Activated CD4-positive, CD25-positive, alpha-beta regulatory T cell treated with anti-CD3 and anti-CD28 coated beads, Interleukin-2, amount 50 U/mL, for 72 hours (primary cell): Measurements from ENCODE around the gene LPO.
A peak's percentile ranks its signal among the peaks of the same experiment; 100 is the strongest.

Source experiments
- DNase-seq: peaks from one replicate; pipeline ENCODE4 v3.0.0; 2021

LPO gene

DNA sequence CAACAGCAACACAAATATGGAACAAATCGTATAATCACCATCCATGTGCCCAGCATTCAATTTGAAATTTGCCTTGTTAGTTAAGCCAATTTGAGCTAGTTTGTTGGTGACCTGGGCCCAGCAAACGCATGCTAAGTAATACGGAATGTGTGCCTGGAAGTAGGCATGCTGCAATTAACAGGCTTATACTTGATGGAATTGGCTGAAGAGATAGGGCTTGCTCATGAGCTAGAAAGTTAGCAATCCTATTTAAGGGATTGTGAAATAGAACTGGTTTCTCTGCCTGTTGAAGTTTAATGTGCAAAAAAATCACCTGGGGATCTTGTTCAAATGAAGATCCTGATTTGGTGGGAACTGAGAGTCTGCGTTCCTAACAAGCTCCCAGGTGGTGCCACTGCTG is 8.5 kb upstream of the LPO start:
- DNase-seq, result no peak

GRCh38 chr17:58231641-58232040 is 6.7 kb upstream of the LPO start:
- no peak for DNase-seq

DNA sequence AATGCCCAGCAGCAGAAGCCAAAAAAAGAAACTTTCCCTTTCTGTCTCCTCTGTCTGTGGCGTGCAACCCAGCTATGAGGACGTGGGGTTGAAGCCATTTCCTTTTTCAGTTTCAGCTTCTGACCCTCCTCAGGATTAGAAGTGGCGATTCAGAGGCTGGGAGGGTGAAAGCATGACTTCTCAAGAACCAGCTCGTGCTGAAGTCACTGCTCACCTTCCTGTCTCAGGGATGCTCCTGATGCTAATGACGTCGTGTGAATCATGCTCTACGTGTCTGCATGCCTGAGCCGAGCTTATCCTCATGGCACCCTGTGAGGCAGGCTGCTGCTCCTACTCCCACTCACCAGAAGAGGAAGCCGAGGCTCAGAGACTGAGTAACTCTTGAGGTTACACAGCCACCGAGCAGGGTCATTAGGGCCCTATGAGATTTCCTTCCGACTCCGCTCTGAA is 5.7 kb upstream of the LPO start:
- DNase-seq, result no peak

DNA sequence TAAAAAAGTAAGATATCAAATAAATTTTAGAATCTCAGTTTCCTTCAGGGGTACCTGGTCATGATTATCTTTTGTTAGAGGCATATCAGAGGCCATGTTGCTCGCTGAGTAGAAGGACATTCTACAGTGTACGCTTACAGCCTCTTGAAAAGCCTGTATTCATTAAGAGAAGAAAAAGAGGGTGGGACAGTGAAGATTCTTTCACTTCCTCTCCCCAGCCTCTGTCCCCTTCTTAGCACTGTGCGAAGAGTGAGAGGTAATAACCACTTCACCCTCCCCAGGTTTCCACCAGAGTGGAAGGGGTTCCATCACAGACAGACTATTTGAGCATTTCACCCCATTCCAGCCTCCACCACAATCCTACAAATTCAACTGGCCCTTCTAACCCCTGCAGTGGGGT is 4.8 kb upstream of the LPO start:
- no peak for DNase-seq

- DNase-seq, result no peak
Measured at GRCh38 chr17:58234512-58234911, 3.9 kb upstream of the LPO start.

DNA sequence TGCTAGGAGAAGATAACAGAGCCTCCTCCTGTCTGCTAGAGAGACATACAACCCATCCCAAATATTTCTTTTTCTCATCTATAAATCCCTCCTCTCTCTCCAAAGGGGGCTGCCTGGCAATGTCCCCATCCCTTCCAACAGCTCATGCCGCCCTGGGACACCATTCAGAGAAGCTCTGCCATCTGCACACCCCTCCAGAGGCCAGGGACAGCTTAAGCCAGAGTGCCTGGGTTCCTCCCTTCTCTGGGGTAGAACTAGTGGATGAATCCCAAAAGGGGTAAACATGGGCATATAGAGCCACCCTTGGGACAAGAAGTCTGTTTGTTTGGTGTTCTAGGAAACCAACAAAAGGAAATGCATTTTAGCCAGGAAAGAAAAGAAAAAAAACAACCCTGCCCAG is 2.6 kb upstream of the LPO start:
- DNase-seq, result no peak

- DNase-seq, result no peak
Measured at GRCh38 chr17:58236394-58236793, 2.0 kb upstream of the LPO start.

GRCh38 chr17:58239987-58240386 is 1.6 kb downstream of the LPO start:
- no peak for DNase-seq

GRCh38 chr17:58242171-58242784 is 3.9 kb downstream of the LPO start:
- no peak for DNase-seq

- no peak for DNase-seq
Measured at GRCh38 chr17:58244963-58245362, 6.6 kb downstream of the LPO start.

DNA sequence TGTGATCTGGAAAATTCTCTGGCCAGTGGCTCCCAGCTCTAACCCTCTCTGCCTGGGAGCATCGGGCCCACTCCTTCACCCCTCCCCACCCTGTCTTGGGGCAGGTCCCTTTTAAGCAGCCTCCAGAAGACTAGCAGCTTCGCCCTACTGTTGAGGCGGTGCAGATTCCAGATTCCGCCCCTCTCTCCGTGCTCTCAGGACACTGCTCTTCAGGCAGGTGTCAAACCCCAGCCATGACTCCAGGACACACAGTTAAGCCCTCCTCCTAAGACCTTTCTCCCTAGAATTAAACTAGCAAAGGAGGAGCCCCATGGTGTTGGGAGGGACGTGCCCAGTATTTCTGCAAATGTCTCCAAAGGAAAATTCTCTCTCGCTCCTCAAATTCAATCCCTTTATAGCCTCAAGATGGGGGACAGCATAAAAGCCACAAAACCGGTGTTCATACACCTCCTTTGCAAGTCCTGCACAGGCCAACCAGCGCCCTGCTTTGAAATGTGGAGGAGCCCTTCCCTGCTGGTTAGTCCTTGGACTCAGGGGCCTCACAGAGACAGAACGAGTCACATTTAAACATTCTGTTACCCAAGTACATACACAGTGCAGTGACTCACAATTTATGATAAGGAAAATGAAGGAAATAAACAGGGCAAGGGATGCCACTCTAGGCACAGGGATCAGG is 7.2 kb downstream of the LPO start:
- DNase-seq, result no peak

- DNase-seq, result no peak
Measured at GRCh38 chr17:58246104-58246740, 7.8 kb downstream of the LPO start.

- no peak for DNase-seq
Measured at GRCh38 chr17:58246781-58247180, 8.4 kb downstream of the LPO start.

- DNase-seq, result no peak
Measured at GRCh38 chr17:58247511-58248363, 9.4 kb downstream of the LPO start.

GRCh38 chr17:58248955-58249269 is 10.5 kb downstream of the LPO start:
- no peak for DNase-seq

DNA sequence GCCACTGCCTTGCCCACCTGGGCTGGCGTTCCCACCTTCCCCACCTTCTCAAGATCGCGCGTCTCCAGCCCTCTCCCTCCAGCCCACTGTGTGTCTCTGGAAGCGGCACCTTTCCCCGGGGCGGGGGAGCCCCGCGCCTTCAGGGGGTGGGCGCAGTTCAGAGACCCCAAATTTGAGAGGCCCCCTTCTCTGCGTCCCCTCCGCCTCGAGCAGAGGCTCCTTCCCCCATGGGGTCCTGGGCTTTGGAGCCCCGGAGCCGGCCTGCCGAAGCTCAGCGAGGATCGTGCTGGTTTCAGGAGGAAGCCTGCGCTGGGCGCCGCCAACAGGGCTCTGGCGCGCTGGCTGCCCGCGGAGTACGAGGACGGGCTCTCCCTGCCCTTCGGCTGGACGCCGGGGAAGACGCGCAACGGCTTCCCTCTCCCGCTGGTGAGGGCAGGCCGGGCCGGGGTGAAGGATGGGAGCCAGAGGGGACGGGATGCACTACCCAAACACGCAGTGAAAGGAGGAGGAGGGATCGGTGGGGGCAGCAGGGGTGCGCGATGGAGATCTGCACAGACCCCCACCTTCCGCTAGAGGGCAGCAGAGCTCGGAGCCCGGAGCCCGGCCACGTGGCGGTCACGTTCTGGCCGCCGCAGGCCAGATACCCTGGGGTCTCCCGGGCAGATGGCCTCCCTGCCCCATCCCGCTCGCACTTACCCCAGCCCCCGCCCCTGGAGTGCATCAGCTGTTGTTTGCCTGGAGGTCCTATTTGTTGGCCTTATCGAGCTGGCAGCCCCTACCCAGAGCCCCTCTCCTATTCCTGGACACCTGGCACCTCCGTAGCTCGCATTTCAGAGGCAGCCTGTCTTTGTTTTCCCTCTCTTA is 11.1 kb downstream of the LPO start:
- peak; percentile 83 for DNase-seq

DNA sequence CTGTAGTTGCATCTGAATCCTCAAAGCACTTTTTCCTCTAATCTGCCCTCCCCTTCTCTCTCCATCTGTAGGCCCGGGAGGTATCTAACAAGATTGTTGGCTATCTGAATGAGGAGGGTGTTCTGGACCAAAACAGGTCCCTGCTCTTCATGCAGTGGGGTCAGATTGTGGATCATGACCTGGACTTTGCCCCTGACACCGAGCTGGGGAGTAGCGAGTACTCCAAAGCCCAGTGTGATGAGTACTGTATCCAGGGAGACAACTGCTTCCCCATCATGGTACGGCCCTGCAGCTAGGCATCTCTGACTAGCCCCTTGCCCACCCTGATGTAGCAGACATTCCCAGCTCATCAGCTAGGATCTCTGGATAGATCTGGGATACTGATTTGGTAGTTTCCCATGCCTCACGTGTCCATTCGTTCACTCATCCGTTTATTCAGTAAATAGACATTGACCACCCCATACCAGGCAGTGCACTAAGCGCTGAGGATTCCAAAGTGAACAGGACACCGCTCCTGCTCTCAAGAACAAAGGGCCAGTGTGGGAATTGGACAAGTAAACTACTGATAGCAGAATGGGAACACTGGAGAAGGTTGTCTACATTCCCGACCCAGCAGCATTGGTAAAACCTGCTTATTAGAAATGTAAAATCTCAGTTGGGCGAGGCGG is 12.1 kb downstream of the LPO start:
- no peak for DNase-seq

GRCh38 chr17:58252141-58252540 is 13.8 kb downstream of the LPO start:
- DNase-seq, result no peak

GRCh38 chr17:58253082-58253481 is 14.7 kb downstream of the LPO start:
- DNase-seq, result no peak

- no peak for DNase-seq
Measured at GRCh38 chr17:58254803-58255202, 16.4 kb downstream of the LPO start.

DNA sequence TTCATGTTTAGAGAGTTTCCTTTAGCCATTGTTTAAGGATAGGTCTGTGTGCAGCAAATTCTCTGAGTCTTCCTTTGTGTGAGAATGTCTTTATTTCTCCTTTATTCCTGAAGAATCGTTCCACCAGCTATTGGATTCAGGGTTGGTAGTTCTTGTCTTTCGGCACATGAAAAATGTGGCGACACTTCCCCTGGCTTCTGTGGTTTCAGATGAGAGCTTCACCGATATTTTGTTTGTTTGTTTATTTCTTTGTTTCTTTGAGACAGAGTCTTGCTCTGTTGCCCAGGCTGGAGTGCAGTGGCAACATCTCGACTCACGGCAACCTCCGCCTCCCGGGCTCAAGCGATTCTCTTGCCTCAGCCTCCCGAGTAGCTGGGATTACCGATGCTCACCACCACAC is 23.8 kb downstream of the LPO start:
- DNase-seq, result no peak

- no peak for DNase-seq
Measured at GRCh38 chr17:58263773-58264172, 25.4 kb downstream of the LPO start.
